Measurements from ENCODE around the gene KIAA1328.

DNA sequence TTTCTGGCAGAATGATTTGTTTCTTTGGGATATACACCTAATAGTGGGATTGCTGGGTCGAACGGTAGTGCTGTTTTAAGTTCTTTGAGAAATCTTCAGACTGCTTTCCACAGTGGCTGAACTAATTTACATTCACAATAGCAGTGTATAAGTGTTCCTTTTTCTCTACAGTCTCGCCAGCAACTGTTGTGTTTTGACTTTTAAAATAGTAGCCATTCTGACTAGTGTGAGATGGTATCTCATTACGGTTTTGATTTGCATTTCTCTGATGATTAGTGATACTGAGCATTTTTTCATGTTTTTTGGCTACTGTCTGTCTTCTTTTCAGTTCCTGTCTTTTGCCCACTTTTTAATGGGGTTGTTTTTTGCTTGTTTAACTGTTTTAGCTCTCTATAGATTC is 306.2 kb downstream of the KIAA1328 start:
- TF ChIP-seq, protein P1, sequence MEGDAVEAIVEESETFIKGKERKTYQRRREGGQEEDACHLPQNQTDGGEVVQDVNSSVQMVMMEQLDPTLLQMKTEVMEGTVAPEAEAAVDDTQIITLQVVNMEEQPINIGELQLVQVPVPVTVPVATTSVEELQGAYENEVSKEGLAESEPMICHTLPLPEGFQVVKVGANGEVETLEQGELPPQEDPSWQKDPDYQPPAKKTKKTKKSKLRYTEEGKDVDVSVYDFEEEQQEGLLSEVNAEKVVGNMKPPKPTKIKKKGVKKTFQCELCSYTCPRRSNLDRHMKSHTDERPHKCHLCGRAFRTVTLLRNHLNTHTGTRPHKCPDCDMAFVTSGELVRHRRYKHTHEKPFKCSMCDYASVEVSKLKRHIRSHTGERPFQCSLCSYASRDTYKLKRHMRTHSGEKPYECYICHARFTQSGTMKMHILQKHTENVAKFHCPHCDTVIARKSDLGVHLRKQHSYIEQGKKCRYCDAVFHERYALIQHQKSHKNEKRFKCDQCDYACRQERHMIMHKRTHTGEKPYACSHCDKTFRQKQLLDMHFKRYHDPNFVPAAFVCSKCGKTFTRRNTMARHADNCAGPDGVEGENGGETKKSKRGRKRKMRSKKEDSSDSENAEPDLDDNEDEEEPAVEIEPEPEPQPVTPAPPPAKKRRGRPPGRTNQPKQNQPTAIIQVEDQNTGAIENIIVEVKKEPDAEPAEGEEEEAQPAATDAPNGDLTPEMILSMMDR (conservative IDR thresholded peaks at IDR 0.05 in 1 of 2, IDR thresholded peaks at IDR 0.05 in 1 of 2; ENCODE audit: extremely low read depth in 1 of 2, insufficient read depth in 1 of 2, low read depth in 1 of 2, low read length in 2 of 2) = no peak
- TF ChIP-seq EZH2 (IDR thresholded peaks at IDR 0.05; ENCODE audit: borderline replicate concordance, low read length) = no peak

Measured in mammary epithelial cell (primary cell).